HepG2 (cell line): ENCODE results near the gene KIAA1328. TPM values are rescaled to one million over a fixed set of nuclear protein-coding genes. Genes with fewer than 3 reads are reported as not detected.

Source experiments
- ATAC-seq: fragments of 200-7000 bp; cut with Tn5 transposase; 3 replicates; pipeline ENCODE4 v1.9.1; 2020; ENCODE audit warnings: mild to moderate bottlenecking, moderate library complexity
- BruUV-seq: library from RNA; stranded (reverse); fragments of 400-500 nt; replicated peaks from 2 replicates; lab custom pipeline; 2021; lab: Mats Ljungman, UMichigan
- CTCF ChIA-PET: fragments of 300-600 bp; formaldehyde crosslinking; extraction: SDS; loops from one replicate; lab custom pipeline; 2021; ENCODE audit warnings: low total read pairs, inconsistent platforms, low intra/inter-chr PET ratio; lab: Yijun Ruan, JAX
- POLR2A ChIA-PET: fragments of 350-600 bp; sonication (Branson Sonifier 250); formaldehyde crosslinking; loops from one replicate; lab custom pipeline; 2020; ENCODE audit warnings: antibody characterized with exemption, inconsistent platforms; lab: Yijun Ruan, JAX
- DNase-seq: peaks from one replicate; pipeline ENCODE4 v3.0.0-alpha.2; 2015; ENCODE audit warnings: low spot score
- FAIRE-seq: peaks from 3 replicates; lab custom pipeline; 2011; peaks lifted over from hg19 to GRCh38; lab: Jason Lieb, UNC
- H2AFZ ChIP-seq: one replicate; pipeline ENCODE4 v1.6.1; 2011; ENCODE audit warnings: low read length, inconsistent platforms
- H3K27ac ChIP-seq: fragments of 300-600 bp; 3 replicates; pipeline ENCODE4 v1.8.0; 2011; ENCODE audit warnings: mixed run types, mild to moderate bottlenecking, mixed read lengths, low read length, inconsistent platforms; ENCODE audit not compliant: insufficient read depth; ENCODE audit errors: extremely low read length
- H3K27me3 ChIP-seq, 2 experiments: fragments of 200-600 bp in 1 of 2; 2 replicates in 1 of 2; 3 replicates in 1 of 2; pipeline versions ENCODE4 v1.6.0 to v1.8.0; 2011; ENCODE audit warnings: low read length in 2 of 2, mild to moderate bottlenecking in 2 of 2, moderate library complexity in 2 of 2, inconsistent platforms in 1 of 2; ENCODE audit not compliant: insufficient read depth in 2 of 2, control insufficient read depth in 1 of 2
- H3K36me3 ChIP-seq, 2 experiments: fragments of 200-600 bp in 1 of 2; replicated peaks in 1 of 2; 2 replicates in 1 of 2; 3 replicates in 1 of 2; pipeline versions ENCODE4 v1.5.1 to v1.8.0; 2011; ENCODE audit warnings: low read length in 2 of 2, inconsistent platforms in 1 of 2; ENCODE audit not compliant: insufficient read depth in 2 of 2, control insufficient read depth in 1 of 2
- H3K4me1 ChIP-seq: 2 replicates; pipeline ENCODE4 v1.5.1; 2012; ENCODE audit warnings: low read length, inconsistent platforms; ENCODE audit not compliant: insufficient read depth
- H3K4me2 ChIP-seq: 2 replicates; pipeline ENCODE4 v1.6.0; 2011; ENCODE audit warnings: low read depth, low read length, inconsistent platforms
- H3K4me3 ChIP-seq, 3 experiments: fragments of 200-600 bp in 1 of 3; sonication (generic), shearing (Covaris generic) in 1 of 3; replicated peaks in 1 of 3; 2 replicates each; pipeline ENCODE4 v1.5.1; 2011 to 2016; ENCODE audit warnings: low read length in 3 of 3, inconsistent platforms in 2 of 3, low read depth in 2 of 3, mild to moderate bottlenecking in 2 of 3, control low read depth in 1 of 3, mixed read lengths in 1 of 3; ENCODE audit not compliant: insufficient read depth in 1 of 3
- H3K79me2 ChIP-seq: one replicate; pipeline ENCODE4 v1.6.1; 2011; ENCODE audit warnings: low read length, inconsistent platforms; ENCODE audit not compliant: insufficient read depth
- H3K9ac ChIP-seq: 2 replicates; pipeline ENCODE4 v1.6.0; 2011; ENCODE audit warnings: mild to moderate bottlenecking, low read depth, low read length, inconsistent platforms; ENCODE audit not compliant: insufficient read depth
- H3K9me3 ChIP-seq: 2 replicates; pipeline ENCODE4 v1.5.1; 2012; ENCODE audit warnings: mild to moderate bottlenecking, low read length
- H4K20me1 ChIP-seq: 2 replicates; pipeline ENCODE4 v1.6.0; 2011; ENCODE audit warnings: inconsistent platforms, mild to moderate bottlenecking, low read length, moderate library complexity; ENCODE audit not compliant: insufficient read depth
- AKNA ChIP-seq: sonication (generic); formaldehyde crosslinking; IDR thresholded peaks from 2 replicates; pipeline ENCODE4 v1.4.0; 2020; ENCODE audit warnings: missing genetic modification reagents, borderline replicate concordance
- CENPX ChIP-seq: sonication (generic); formaldehyde crosslinking; IDR thresholded peaks from 2 replicates; pipeline ENCODE4 v1.9.0; 2021; ENCODE audit warnings: mild to moderate bottlenecking, missing genetic modification reagents, moderate library complexity
- MED8 ChIP-seq: sonication (generic); formaldehyde crosslinking; IDR thresholded peaks from 2 replicates; pipeline ENCODE4 v1.8.1; 2023; ENCODE audit warnings: mild to moderate bottlenecking, missing genetic modification reagents; ENCODE audit not compliant: insufficient replicate concordance
- SMC3 ChIP-seq: IDR thresholded peaks from 2 replicates; pipeline ENCODE4 v1.6.1; 2011; ENCODE audit warnings: low read length, improper control_type of control experiment
- TCF7 ChIP-seq: sonication (generic); IDR thresholded peaks from 2 replicates; pipeline ENCODE4 v1.6.1; 2016; ENCODE audit warnings: antibody characterized with exemption, low read depth
- WGBS: methylation state at CpG from one replicate; pipeline ENCODE4 v1.1.6; 2017; ENCODE audit warnings: low lambda C conversion rate; 5-methylcytosine and 5-hydroxymethylcytosine counted together
- in situ Hi-C: cut with HindIII; loops from 2 replicates; pipeline ENCODE4 v1.10.0; 2017; ENCODE audit warnings: low pct_unique_long_range_greater_than_20kb; ENCODE audit not compliant: extremely low pct_ligation_motif_present
- intact Hi-C: fragments of 100-400 bp; cut with micrococcal nuclease; formaldehyde crosslinking; loops from one replicate; pipeline ENCODE4 v1.10.0; 2022; ENCODE audit not compliant: unreplicated experiment
- polyA plus RNA-seq, 8 experiments: library from polyadenylated mRNA; depleted of rRNA in 3 of 8; stranded (reverse) in 7 of 8; unstranded in 1 of 8; fragments of >200 nt; fragmentation: Illumina TruSeq in 4 of 8; extraction: Trizol in 4 of 8; gene quantifications; 2 replicates each; pipeline versions ENCODE4 v1.2.1 to v1.2.3, GENCODE V29; 2011 to 2016; ENCODE audit warnings: low read depth in 4 of 8, missing spikeins in 1 of 8, mixed read lengths in 1 of 8; ENCODE audit not compliant: insufficient read depth in 1 of 8
- total RNA-seq, 5 experiments: library from RNA; depleted of rRNA; stranded (reverse); fragments of >200 nt; fragmentation: Illumina TruSeq; extraction: Trizol; gene quantifications; 2 replicates each; pipeline ENCODE4 v1.2.3, GENCODE V29; 2016; ENCODE audit warnings: low read depth in 1 of 5
- TF ChIP-seq, protein P1 (sequence below), 2 experiments: sonication (generic) in 1 of 2; formaldehyde crosslinking in 1 of 2; IDR thresholded peaks; 2 replicates each; pipeline versions ENCODE4 v1.5.1 to v1.6.1; 2011 to 2020; ENCODE audit warnings: borderline replicate concordance in 1 of 2, low read depth in 1 of 2, low read length in 1 of 2, mild to moderate bottlenecking in 1 of 2, missing genetic modification reagents in 1 of 2, moderate library complexity in 1 of 2
- TF ChIP-seq, protein P2 (sequence below): sonication (generic); formaldehyde crosslinking; IDR thresholded peaks from 2 replicates; pipeline ENCODE4 v1.4.0; 2020; ENCODE audit warnings: mild to moderate bottlenecking, missing genetic modification reagents
- TF ChIP-seq, protein P3 (sequence below), 2 experiments: sonication (generic) in 1 of 2; formaldehyde crosslinking in 1 of 2; IDR thresholded peaks; 2 replicates each; pipeline versions ENCODE4 v1.4.0 to v1.6.1; 2018 to 2020; ENCODE audit warnings: missing genetic modification reagents in 2 of 2, borderline replicate concordance in 1 of 2, low read depth in 1 of 2, mild to moderate bottlenecking in 1 of 2, missing biosample characterization in 1 of 2

KIAA1328 gene
- total and polyA plus RNA-seq, 2 of the 13 experiments (the other 11 are each of a cell fraction or from before 2014, with no cell fraction given): 4.1 to 6.0 TPM

DNA sequence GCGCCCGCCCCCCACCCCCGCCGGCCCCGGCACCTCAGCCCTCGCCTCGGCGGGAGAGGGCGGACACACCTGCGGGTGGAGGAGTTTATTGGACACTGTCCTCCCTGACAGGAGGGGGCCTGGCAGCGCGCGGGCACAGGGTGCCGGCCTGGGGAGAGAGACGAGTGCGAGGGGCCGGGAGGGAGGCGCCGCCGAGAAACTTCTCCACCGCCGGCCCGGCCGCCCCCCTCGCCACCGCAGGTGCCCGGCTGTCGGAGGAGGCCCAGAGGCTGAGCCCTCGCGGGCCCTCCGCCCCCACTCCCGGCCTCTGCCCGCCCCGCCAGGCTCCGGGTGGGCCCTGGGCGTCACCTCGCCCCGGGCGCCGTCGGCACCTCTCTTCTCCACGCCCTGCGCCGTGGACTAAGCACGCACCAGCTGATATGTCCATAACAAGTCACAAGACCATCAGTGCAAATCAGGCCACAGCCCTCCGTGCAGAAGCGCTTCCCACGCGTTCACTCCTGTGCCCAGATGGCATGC, 425.4 kb downstream of the KIAA1328 start:
- in situ Hi-C loops: no loop called here
- WGBS: no CpG with 5 or more reads among the region's 49 CpGs
- BruUV-seq: no TSS peak
- CTCF ChIA-PET: no interaction called here
- Histone ChIP-seq H3K27me3 (peaks cover 1 to 46% of the 10 kb centered on the region in 2 experiments; a peak in 4 of 5 replicates), H4K20me1 (0 out of 2 replicates have a peak, but pooled peaks cover 3% of the 10 kb centered on the region), H3K79me2 (no peaks in the 10 kb centered on the region), H3K4me2 (peak overlapping the region; percentile 61), H2AFZ (no peak overlapping the region), H3K4me3 (peak overlapping the region; percentile 16 to 67 (median 43); a peak in 4 of 6 replicates), H3K36me3 (no peaks in the 10 kb centered on the region), H3K27ac (no peak overlapping the region), H3K9ac (no peak overlapping the region), H3K9me3 (no peaks in the 10 kb centered on the region), H3K4me1 (peaks cover 8% of the 10 kb centered on the region)
- intact Hi-C loops: loop anchor here (1.0 kb wide), 1 partner anchor 89 kb away; no protein-coding TSS in a partner anchor
- DNase-seq: no peak
- ATAC-seq: peak; percentile 39
- POLR2A ChIA-PET: no interaction called here
- no peak for FAIRE-seq
- no peak for TF ChIP-seq SMC3
- TF ChIP-seq, protein P1, sequence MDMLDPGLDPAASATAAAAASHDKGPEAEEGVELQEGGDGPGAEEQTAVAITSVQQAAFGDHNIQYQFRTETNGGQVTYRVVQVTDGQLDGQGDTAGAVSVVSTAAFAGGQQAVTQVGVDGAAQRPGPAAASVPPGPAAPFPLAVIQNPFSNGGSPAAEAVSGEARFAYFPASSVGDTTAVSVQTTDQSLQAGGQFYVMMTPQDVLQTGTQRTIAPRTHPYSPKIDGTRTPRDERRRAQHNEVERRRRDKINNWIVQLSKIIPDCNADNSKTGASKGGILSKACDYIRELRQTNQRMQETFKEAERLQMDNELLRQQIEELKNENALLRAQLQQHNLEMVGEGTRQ (IDR thresholded peaks at IDR 0.05; ENCODE audit: low read depth, low read length): no peak
- TF ChIP-seq, protein P1 (CRISPR knock-in tag; IDR thresholded peaks at IDR 0.05; ENCODE audit: borderline replicate concordance): no peak
- TF ChIP-seq TCF7: no peak
- TF ChIP-seq AKNA (CRISPR knock-in tag): no peak
- TF ChIP-seq MED8: no peak
- no peak for TF ChIP-seq CENPX
- TF ChIP-seq, protein P2, sequence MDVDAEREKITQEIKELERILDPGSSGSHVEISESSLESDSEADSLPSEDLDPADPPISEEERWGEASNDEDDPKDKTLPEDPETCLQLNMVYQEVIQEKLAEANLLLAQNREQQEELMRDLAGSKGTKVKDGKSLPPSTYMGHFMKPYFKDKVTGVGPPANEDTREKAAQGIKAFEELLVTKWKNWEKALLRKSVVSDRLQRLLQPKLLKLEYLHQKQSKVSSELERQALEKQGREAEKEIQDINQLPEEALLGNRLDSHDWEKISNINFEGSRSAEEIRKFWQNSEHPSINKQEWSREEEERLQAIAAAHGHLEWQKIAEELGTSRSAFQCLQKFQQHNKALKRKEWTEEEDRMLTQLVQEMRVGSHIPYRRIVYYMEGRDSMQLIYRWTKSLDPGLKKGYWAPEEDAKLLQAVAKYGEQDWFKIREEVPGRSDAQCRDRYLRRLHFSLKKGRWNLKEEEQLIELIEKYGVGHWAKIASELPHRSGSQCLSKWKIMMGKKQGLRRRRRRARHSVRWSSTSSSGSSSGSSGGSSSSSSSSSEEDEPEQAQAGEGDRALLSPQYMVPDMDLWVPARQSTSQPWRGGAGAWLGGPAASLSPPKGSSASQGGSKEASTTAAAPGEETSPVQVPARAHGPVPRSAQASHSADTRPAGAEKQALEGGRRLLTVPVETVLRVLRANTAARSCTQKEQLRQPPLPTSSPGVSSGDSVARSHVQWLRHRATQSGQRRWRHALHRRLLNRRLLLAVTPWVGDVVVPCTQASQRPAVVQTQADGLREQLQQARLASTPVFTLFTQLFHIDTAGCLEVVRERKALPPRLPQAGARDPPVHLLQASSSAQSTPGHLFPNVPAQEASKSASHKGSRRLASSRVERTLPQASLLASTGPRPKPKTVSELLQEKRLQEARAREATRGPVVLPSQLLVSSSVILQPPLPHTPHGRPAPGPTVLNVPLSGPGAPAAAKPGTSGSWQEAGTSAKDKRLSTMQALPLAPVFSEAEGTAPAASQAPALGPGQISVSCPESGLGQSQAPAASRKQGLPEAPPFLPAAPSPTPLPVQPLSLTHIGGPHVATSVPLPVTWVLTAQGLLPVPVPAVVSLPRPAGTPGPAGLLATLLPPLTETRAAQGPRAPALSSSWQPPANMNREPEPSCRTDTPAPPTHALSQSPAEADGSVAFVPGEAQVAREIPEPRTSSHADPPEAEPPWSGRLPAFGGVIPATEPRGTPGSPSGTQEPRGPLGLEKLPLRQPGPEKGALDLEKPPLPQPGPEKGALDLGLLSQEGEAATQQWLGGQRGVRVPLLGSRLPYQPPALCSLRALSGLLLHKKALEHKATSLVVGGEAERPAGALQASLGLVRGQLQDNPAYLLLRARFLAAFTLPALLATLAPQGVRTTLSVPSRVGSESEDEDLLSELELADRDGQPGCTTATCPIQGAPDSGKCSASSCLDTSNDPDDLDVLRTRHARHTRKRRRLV (CRISPR knock-in tag): no peak
- TF ChIP-seq, protein P3, sequence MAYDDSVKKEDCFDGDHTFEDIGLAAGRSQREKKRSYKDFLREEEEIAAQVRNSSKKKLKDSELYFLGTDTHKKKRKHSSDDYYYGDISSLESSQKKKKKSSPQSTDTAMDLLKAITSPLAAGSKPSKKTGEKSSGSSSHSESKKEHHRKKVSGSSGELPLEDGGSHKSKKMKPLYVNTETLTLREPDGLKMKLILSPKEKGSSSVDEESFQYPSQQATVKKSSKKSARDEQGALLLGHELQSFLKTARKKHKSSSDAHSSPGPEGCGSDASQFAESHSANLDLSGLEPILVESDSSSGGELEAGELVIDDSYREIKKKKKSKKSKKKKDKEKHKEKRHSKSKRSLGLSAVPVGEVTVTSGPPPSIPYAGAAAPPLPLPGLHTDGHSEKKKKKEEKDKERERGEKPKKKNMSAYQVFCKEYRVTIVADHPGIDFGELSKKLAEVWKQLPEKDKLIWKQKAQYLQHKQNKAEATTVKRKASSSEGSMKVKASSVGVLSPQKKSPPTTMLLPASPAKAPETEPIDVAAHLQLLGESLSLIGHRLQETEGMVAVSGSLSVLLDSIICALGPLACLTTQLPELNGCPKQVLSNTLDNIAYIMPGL (CRISPR knock-in tag; IDR thresholded peaks at IDR 0.05; ENCODE audit: borderline replicate concordance in 1 of 2, low read depth in 1 of 2): no peak
